Astrocyte (in vitro differentiated cells and primary cell): ENCODE results near the gene ADCYAP1R1.

ENCODE experiments used
- EZH2 ChIP-seq: IDR thresholded peaks from 2 replicates; pipeline ENCODE4 v1.6.1; 2012; ENCODE audit warnings: mild to moderate bottlenecking, low read length, inconsistent platforms; ENCODE audit not compliant: insufficient read depth
- TF ChIP-seq, protein P1 (sequence below): IDR thresholded peaks from 2 replicates; pipeline ENCODE4 v1.5.1; 2011; ENCODE audit warnings: low read depth, mild to moderate bottlenecking, inconsistent platforms, low read length, moderate library complexity; ENCODE audit not compliant: insufficient read depth

DNA sequence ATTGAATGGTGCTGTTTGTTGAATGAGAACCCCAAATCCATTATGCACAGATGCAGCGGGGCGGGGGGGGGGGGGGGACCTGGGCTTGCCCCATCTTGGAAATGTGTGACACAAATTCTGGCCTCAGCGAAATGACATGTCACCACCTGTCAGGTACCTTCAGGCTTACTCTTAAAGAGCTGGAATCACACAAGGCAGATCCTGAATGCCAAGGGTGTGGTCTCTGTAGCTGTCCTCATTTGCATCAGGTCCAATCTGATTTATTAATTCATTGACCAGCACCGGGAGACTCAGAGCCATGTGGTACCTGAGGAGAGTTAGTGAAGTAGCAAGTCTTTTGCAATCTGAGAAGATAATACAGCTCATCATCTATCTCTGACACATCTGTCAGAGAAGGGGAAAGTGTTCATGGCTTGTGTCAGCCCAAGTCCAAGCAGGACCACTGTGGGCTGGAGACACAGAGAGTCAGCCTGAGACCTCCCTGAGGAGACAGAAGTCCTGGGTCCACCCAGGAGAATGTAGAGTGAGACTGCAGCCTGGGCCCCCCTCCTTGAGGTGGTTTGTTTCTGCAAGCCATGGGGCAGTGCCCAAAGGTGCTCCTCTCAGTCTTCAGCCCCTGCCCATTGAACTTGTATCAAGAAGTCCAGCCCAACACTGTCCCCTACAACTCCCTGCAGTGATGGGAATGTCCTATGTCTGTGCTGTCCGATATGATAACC, 46.7 kb downstream of the ADCYAP1R1 start:
- TF ChIP-seq, protein P1, sequence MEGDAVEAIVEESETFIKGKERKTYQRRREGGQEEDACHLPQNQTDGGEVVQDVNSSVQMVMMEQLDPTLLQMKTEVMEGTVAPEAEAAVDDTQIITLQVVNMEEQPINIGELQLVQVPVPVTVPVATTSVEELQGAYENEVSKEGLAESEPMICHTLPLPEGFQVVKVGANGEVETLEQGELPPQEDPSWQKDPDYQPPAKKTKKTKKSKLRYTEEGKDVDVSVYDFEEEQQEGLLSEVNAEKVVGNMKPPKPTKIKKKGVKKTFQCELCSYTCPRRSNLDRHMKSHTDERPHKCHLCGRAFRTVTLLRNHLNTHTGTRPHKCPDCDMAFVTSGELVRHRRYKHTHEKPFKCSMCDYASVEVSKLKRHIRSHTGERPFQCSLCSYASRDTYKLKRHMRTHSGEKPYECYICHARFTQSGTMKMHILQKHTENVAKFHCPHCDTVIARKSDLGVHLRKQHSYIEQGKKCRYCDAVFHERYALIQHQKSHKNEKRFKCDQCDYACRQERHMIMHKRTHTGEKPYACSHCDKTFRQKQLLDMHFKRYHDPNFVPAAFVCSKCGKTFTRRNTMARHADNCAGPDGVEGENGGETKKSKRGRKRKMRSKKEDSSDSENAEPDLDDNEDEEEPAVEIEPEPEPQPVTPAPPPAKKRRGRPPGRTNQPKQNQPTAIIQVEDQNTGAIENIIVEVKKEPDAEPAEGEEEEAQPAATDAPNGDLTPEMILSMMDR, result no peak
- TF ChIP-seq EZH2, result no peak
